ENCODE data around the gene CD81.

DNA sequence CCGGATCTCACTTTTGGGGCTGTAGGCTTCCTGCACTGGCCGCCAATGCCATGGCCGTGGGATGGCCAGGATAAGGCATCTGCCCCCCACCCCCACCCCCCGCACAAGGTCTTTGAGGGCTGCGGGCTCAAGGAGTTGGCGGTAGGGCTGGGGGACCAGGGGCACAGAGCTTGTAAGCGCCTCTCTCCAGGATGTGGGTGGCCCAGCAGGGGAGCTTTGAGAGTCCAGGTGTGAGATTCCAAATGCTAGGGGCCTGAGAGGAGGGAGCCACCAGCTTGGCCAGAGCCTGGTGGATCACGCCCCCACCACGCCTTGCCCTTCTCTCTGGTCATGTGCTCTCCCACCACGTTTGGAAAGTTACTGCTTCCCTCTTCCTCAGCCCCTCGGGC is 5.0 kb downstream of the CD81 start:
- TF ChIP-seq, protein P1, sequence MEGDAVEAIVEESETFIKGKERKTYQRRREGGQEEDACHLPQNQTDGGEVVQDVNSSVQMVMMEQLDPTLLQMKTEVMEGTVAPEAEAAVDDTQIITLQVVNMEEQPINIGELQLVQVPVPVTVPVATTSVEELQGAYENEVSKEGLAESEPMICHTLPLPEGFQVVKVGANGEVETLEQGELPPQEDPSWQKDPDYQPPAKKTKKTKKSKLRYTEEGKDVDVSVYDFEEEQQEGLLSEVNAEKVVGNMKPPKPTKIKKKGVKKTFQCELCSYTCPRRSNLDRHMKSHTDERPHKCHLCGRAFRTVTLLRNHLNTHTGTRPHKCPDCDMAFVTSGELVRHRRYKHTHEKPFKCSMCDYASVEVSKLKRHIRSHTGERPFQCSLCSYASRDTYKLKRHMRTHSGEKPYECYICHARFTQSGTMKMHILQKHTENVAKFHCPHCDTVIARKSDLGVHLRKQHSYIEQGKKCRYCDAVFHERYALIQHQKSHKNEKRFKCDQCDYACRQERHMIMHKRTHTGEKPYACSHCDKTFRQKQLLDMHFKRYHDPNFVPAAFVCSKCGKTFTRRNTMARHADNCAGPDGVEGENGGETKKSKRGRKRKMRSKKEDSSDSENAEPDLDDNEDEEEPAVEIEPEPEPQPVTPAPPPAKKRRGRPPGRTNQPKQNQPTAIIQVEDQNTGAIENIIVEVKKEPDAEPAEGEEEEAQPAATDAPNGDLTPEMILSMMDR (conservative IDR thresholded peaks at IDR 0.05; ENCODE audit: low read depth in 2 of 2) = no peak
- no peak for TF ChIP-seq EZH2 (IDR thresholded peaks at IDR 0.05; ENCODE audit: low read depth, unreplicated experiment)
- TF ChIP-seq EZH2phosphoT487 (IDR thresholded peaks at IDR 0.05; ENCODE audit: unreplicated experiment) = no peak
- TF ChIP-seq POLR2AphosphoS5 (IDR thresholded peaks at IDR 0.05; ENCODE audit: low read depth) = no peak
- TF ChIP-seq, protein P2, sequence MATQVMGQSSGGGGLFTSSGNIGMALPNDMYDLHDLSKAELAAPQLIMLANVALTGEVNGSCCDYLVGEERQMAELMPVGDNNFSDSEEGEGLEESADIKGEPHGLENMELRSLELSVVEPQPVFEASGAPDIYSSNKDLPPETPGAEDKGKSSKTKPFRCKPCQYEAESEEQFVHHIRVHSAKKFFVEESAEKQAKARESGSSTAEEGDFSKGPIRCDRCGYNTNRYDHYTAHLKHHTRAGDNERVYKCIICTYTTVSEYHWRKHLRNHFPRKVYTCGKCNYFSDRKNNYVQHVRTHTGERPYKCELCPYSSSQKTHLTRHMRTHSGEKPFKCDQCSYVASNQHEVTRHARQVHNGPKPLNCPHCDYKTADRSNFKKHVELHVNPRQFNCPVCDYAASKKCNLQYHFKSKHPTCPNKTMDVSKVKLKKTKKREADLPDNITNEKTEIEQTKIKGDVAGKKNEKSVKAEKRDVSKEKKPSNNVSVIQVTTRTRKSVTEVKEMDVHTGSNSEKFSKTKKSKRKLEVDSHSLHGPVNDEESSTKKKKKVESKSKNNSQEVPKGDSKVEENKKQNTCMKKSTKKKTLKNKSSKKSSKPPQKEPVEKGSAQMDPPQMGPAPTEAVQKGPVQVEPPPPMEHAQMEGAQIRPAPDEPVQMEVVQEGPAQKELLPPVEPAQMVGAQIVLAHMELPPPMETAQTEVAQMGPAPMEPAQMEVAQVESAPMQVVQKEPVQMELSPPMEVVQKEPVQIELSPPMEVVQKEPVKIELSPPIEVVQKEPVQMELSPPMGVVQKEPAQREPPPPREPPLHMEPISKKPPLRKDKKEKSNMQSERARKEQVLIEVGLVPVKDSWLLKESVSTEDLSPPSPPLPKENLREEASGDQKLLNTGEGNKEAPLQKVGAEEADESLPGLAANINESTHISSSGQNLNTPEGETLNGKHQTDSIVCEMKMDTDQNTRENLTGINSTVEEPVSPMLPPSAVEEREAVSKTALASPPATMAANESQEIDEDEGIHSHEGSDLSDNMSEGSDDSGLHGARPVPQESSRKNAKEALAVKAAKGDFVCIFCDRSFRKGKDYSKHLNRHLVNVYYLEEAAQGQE (IDR thresholded peaks at IDR 0.05; ENCODE audit: unreplicated experiment) = no peak
- TF ChIP-seq JUNB (IDR thresholded peaks at IDR 0.05; ENCODE audit: unreplicated experiment) = no peak
- no peak for TF ChIP-seq ZNF462 (CRISPR knock-in tag; IDR thresholded peaks at IDR 0.05)
- TF ChIP-seq ZNF331 (CRISPR knock-in tag; IDR thresholded peaks at IDR 0.05; ENCODE audit: low read depth) = no peak
- TF ChIP-seq ZNF114 (CRISPR knock-in tag; IDR thresholded peaks at IDR 0.05) = no peak
